ENCODE data around the gene USP10. TPM values are rescaled to one million over a fixed set of nuclear protein-coding genes. Genes with fewer than 3 reads are reported as not detected.

The USP10 gene
- polyA plus RNA-seq, 6 donors from 2014 or later: 69.4 to 103 (median 96.4) TPM

GRCh38 chr16:84714028-84714427 is 14.2 kb downstream of the USP10 start:
- peaks cover 0 to 13% of the 10 kb centered on the region in 2 donors for H3K36me3 Mint-ChIP-seq
- ATAC-seq (ENCODE audit: low read depth in 2 of 2) (no peak), DNase-seq (no peak)
- H3K27ac Mint-ChIP-seq: peak overlapping the region in 5 of 6 donors; percentile 68 to 90 (median 86)
- peaks cover 64 to 81% (median 75%) of the 10 kb centered on the region in 3 donors for H3K4me1 Mint-ChIP-seq
- no peaks in the 10 kb centered on the region for H3K27me3 Mint-ChIP-seq
- H3K9me3 Mint-ChIP-seq: no peaks in the 10 kb centered on the region
- H3K4me3 Mint-ChIP-seq: peak overlapping the region in 3 of 8 donors; percentile 7 to 13 (median 10)

DNA sequence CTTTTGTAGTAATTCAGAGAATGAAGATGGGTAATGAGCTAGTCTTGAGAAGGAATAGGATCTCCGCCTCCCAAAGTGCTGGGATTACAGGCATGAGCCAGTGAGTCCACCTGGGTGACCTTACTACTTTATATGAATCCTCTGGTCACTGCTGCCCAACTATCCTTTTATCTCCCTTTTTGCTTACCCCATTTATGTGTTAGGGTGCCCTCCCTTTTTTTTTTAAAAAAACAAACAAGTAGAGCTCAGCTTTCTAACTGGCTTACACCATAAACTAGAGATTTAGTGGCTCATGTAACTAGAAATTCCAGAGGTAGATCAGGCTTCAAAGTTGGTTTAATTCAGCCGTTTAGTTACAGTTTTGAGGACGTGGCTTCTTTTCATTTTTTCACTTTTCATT is 15.6 kb downstream of the USP10 start:
- no peak for ATAC-seq (ENCODE audit: low read depth in 2 of 2)
- Mint-ChIP-seq H3K36me3 (peaks cover 0 to 9% of the 10 kb centered on the region in 2 donors), H3K9me3 (no peaks in the 10 kb centered on the region), H3K27ac (peak overlapping the region in 1 of 6 donors; percentile 73), H3K4me1 (peaks cover 57 to 78% (median 76%) of the 10 kb centered on the region in 3 donors), H3K4me3 (no peak overlapping the region), H3K27me3 (no peaks in the 10 kb centered on the region)
- no peak for DNase-seq

DNA sequence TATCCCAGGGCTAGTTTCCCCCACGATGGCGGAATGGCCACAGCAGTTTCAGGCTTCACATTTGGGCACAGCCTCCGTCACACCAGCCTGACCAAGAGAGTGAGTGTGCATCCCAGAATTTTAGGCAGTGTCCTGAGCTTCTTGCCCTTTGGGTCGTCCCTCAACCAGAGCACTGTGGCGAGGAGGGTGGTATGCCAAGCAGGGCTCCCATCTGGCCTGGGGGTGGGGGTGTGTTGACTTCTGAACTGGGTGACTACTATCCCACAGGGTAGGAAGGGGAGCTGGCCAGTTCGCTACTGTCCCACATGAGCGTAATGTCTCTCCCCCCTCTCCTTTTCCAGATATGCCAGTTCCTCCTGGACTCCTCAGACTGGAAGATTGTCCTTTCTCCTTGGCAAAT is 16.1 kb downstream of the USP10 start:
- H3K27me3 Mint-ChIP-seq: no peaks in the 10 kb centered on the region
- peak overlapping the region in 1 of 6 donors; percentile 88 for H3K27ac Mint-ChIP-seq
- H3K9me3 Mint-ChIP-seq: no peaks in the 10 kb centered on the region
- no peak overlapping the region for H3K4me3 Mint-ChIP-seq
- ATAC-seq (ENCODE audit: low read depth in 2 of 2) (no peak), DNase-seq (no peak)
- peaks cover 53 to 75% (median 74%) of the 10 kb centered on the region in 3 donors for H3K4me1 Mint-ChIP-seq
- H3K36me3 Mint-ChIP-seq: peaks cover 0 to 9% of the 10 kb centered on the region in 2 donors

- Mint-ChIP-seq H3K4me3 (no peak overlapping the region), H3K4me1 (peaks cover 53 to 74% (median 74%) of the 10 kb centered on the region in 3 donors), H3K36me3 (peaks cover 0 to 9% of the 10 kb centered on the region in 2 donors), H3K27me3 (no peaks in the 10 kb centered on the region), H3K9me3 (no peaks in the 10 kb centered on the region), H3K27ac (no peak overlapping the region)
- DNase-seq: no peak
- ATAC-seq (ENCODE audit: low read depth in 2 of 2): no peak
These were observed 16.9 kb downstream of the USP10 start for GRCh38 chr16:84716740-84717139.

DNA sequence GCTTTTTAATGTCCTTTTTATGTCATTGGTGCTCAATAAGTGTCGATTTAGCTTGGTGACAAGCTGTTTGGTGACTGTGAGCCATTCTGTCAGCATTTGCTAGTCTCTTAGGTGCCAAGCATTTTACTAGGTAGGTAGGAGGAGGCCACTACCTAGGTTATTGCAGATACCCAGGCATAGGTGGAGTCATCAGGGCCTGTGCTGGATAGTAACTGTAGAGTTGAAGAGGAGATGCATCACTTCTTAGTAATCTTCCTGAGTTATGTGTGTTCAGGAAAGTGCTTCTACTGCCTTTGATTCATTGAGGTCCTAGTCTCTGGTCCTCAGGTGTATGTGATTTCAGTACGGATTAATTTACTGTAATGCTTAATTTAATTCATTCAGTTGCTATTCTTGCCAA is 17.7 kb downstream of the USP10 start:
- peaks cover 51 to 74% (median 66%) of the 10 kb centered on the region in 3 donors for H3K4me1 Mint-ChIP-seq
- H3K4me3 Mint-ChIP-seq: peak overlapping the region in 1 of 8 donors; percentile 3
- no peaks in the 10 kb centered on the region for H3K9me3 Mint-ChIP-seq
- H3K27ac Mint-ChIP-seq: peak overlapping the region in 1 of 6 donors; percentile 14
- ATAC-seq (ENCODE audit: low read depth in 2 of 2): no peak
- DNase-seq: no peak
- H3K36me3 Mint-ChIP-seq: peaks cover 0 to 9% of the 10 kb centered on the region in 2 donors
- H3K27me3 Mint-ChIP-seq: no peaks in the 10 kb centered on the region

DNA sequence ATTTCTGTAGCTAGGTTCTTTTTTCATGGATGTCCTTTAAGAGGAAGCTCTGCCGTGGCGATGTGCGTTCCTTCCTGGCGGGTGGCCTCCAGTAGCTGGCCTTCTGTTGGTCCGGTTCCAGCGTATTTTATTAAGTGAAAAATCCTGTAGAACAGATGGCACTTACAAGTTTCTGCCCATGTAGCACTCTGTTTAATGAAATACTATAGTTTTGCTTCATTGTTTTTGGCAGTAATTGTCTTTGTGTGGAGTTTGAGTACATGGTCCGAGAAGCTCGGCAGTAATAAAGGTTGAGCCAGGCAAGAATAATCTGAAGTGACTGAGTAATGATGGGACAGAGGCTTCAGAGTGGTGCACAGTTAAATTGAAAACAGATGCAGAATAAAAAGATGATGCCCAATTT is 20.4 kb downstream of the USP10 start:
- Mint-ChIP-seq H3K4me1 (peaks cover 41 to 72% (median 62%) of the 10 kb centered on the region in 3 donors), H3K9me3 (no peaks in the 10 kb centered on the region), H3K27ac (no peak overlapping the region), H3K36me3 (peaks cover 0 to 9% of the 10 kb centered on the region in 2 donors), H3K27me3 (no peaks in the 10 kb centered on the region), H3K4me3 (no peak overlapping the region)
- ATAC-seq (ENCODE audit: low read depth in 2 of 2): no peak
- no peak for DNase-seq

DNA sequence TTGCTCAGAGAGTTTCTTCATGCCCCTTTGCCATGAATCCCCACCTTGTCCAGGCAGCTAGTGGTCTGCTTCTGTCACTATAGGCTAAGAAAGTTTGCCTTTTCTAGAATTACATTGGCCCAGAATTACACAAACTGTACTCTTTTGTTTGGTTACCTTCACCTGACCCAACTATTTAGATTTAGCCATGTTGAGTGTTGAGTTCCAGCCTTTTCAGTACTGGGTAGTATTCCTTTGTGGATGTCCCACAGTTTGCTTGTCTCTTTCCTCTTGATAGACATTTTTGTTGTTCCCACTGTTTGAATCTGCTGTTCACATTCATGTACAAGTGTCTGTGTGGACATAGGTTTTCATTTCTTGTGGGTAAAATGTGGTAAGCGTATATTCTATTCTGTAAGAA is 22.3 kb downstream of the USP10 start:
- Mint-ChIP-seq H3K27ac (peak overlapping the region in 1 of 6 donors; percentile 34), H3K27me3 (no peaks in the 10 kb centered on the region), H3K4me3 (no peak overlapping the region), H3K4me1 (peaks cover 42 to 82% (median 65%) of the 10 kb centered on the region in 3 donors), H3K36me3 (peaks cover 0 to 5% of the 10 kb centered on the region in 2 donors), H3K9me3 (no peaks in the 10 kb centered on the region)
- DNase-seq: no peak
- ATAC-seq (ENCODE audit: low read depth in 2 of 2): no peak

GRCh38 chr16:84723906-84724305 is 24.1 kb downstream of the USP10 start:
- peak overlapping the region in 5 of 6 donors; percentile 26 to 86 (median 65) for H3K27ac Mint-ChIP-seq
- DNase-seq (no peak), ATAC-seq (ENCODE audit: low read depth in 2 of 2) (no peak)
- no peaks in the 10 kb centered on the region for H3K27me3 Mint-ChIP-seq
- H3K36me3 Mint-ChIP-seq: no peaks in the 10 kb centered on the region
- H3K4me1 Mint-ChIP-seq: peaks cover 40 to 88% (median 67%) of the 10 kb centered on the region in 3 donors
- no peaks in the 10 kb centered on the region for H3K9me3 Mint-ChIP-seq
- peak overlapping the region in 1 of 8 donors; percentile 15 for H3K4me3 Mint-ChIP-seq

- H3K4me1 Mint-ChIP-seq: peaks cover 40 to 88% (median 66%) of the 10 kb centered on the region in 3 donors
- DNase-seq (no peak), ATAC-seq (ENCODE audit: low read depth in 2 of 2) (no peak)
- H3K27me3 Mint-ChIP-seq: no peaks in the 10 kb centered on the region
- no peaks in the 10 kb centered on the region for H3K9me3 Mint-ChIP-seq
- H3K36me3 Mint-ChIP-seq: no peaks in the 10 kb centered on the region
- H3K27ac Mint-ChIP-seq: peak overlapping the region in 4 of 6 donors; percentile 44 to 94 (median 78)
- H3K4me3 Mint-ChIP-seq: peak overlapping the region in 2 of 8 donors; percentile 1 to 68
These were observed 25.0 kb downstream of the USP10 start for GRCh38 chr16:84724606-84725309.

DNA sequence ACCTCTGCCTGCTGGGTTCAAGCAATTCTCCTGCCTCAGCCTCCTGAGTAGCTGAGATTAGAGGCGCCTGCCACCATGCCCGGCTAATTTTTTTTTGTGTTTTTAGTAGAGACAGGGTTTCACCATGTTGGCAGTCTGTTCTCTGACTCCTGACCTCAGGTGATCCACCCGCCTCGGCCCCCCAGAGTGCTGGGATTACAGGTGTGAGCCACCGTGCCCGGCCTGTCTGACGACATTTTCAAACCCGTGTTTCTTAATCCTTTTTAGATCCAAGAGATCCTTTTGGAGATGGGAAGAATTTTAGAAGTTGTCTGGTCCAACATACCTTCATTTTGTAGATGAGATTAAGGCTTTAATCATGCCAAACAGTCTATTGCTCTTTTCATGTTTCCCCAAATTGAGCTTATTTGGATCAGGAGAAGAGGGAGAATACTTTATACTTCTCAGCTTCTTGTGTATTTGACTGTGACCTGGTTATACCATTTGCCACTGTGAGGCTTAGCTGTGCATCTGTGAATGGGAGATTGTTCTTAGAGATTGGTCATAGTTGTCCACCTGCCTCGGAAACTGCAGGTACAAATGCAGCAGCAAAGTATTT is 25.8 kb downstream of the USP10 start:
- Mint-ChIP-seq H3K27me3 (no peaks in the 10 kb centered on the region), H3K4me1 (peaks cover 49 to 89% (median 69%) of the 10 kb centered on the region in 3 donors), H3K36me3 (no peaks in the 10 kb centered on the region), H3K9me3 (no peaks in the 10 kb centered on the region), H3K4me3 (peak overlapping the region in 6 of 8 donors; percentile 21 to 92 (median 77)), H3K27ac (peak overlapping the region in 3 of 6 donors; percentile 43 to 95 (median 47))
- ATAC-seq (ENCODE audit: low read depth in 2 of 2) (no peak), DNase-seq (no peak)

- Mint-ChIP-seq H3K27me3 (no peaks in the 10 kb centered on the region), H3K9me3 (no peaks in the 10 kb centered on the region), H3K4me3 (peak overlapping the region; percentile 68 to 92 (median 88)), H3K27ac (peak overlapping the region; percentile 32 to 95 (median 53)), H3K4me1 (peaks cover 50 to 89% (median 71%) of the 10 kb centered on the region in 3 donors), H3K36me3 (no peaks in the 10 kb centered on the region)
- ATAC-seq (ENCODE audit: low read depth in 2 of 2) (peak; percentile 65 to 73), DNase-seq (peak; percentile 68)
These were observed 26.4 kb downstream of the USP10 start for GRCh38 chr16:84726079-84726668.

GRCh38 chr16:84726669-84727467 is 27.1 kb downstream of the USP10 start:
- DNase-seq (peak; percentile 46), ATAC-seq (ENCODE audit: low read depth in 2 of 2) (peak; percentile 72 to 73)
- Mint-ChIP-seq H3K27ac (peak overlapping the region; percentile 62 to 95 (median 76)), H3K9me3 (no peaks in the 10 kb centered on the region), H3K4me3 (peak overlapping the region; percentile 68 to 92 (median 88)), H3K36me3 (no peaks in the 10 kb centered on the region), H3K27me3 (no peaks in the 10 kb centered on the region), H3K4me1 (peaks cover 56 to 88% (median 77%) of the 10 kb centered on the region in 3 donors)

Data from naive B cell (primary cell).